Chondrocyte (in vitro differentiated cells): ENCODE data around the gene IPP. TPM values are rescaled to one million over a fixed set of nuclear protein-coding genes. Genes with fewer than 3 reads are reported as not detected.

Experiments
- DNase-seq: peaks from one replicate; pipeline ENCODE4 v3.0.0; 2021; ENCODE audit warnings: mixed read lengths, low spot score
- H3K27ac Mint-ChIP-seq: one replicate; pipeline ENCODE4 v1.8.0; 2021; ENCODE audit warnings: mild to moderate bottlenecking, moderate library complexity, mixed read lengths; ENCODE audit not compliant: unreplicated experiment
- H3K27me3 Mint-ChIP-seq: 2 replicates; pipeline ENCODE4 v1.8.0; 2021; ENCODE audit warnings: low read depth, mixed read lengths
- H3K36me3 Mint-ChIP-seq: 2 replicates; pipeline ENCODE4 v1.8.0; 2021; ENCODE audit warnings: low read depth, mixed read lengths
- H3K4me1 Mint-ChIP-seq: 2 replicates; pipeline ENCODE4 v1.8.0; 2021; ENCODE audit warnings: low read depth, mild to moderate bottlenecking, mixed read lengths
- H3K4me3 Mint-ChIP-seq: one replicate; pipeline ENCODE4 v1.8.0; 2021; ENCODE audit warnings: mild to moderate bottlenecking, moderate library complexity, mixed read lengths; ENCODE audit not compliant: unreplicated experiment
- H3K9me3 Mint-ChIP-seq: 2 replicates; pipeline ENCODE4 v1.8.0; 2021; ENCODE audit warnings: low read depth, mixed read lengths
- total RNA-seq: library from RNA; stranded (reverse); gene quantifications from 3 replicates; pipeline ENCODE4 v1.2.1, GENCODE V29; 2021
- TF ChIP-seq, protein P1 (sequence below): fragments of 200-600 bp; sonication (generic); IDR thresholded peaks from 2 replicates; pipeline ENCODE4 v1.5.0; 2021; ENCODE audit warnings: antibody characterized with exemption, mild to moderate bottlenecking, moderate library complexity

IPP gene
- total RNA-seq, 1 donor from 2014 or later = 20.4 TPM

DNA sequence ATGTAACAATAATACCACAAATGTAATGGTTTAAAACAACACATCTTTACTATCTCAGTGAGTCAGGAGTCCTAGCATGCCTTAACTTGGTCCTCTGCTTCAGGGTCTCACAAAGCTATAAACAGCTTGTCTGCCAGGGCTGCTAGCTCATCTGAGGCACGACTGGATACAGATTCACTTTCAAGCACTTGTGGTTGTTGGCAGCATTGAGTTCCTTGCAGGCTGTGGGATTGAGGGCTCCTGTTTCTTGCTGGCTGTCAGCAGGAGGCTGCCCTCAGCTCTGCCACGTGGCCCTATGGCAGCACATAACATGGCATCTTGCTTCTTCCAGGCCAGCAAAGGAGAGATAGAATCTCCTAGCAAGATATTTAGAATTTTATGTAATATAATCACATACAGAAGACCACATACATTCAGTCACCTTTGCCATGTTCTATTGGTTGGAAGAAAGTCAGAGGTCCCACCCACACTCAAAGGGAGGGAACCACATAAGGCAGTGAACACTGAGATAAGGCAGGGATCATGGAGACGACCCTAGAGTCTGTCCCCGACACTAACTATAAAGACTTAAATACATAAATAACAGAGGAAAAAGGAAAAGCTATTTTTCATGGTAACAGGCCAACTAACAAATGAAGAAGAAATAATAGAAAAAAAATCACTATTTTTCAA is 18.9 kb upstream of the IPP start:
- no peaks in the 10 kb centered on the region for H3K36me3 Mint-ChIP-seq
- H3K9me3 Mint-ChIP-seq = no peaks in the 10 kb centered on the region

GRCh38 chr1:45767035-45767434 is 16.6 kb upstream of the IPP start:
- Mint-ChIP-seq H3K27ac (no peak overlapping the region), H3K4me1 (peaks cover 18% of the 10 kb centered on the region), H3K27me3 (no peaks in the 10 kb centered on the region), H3K36me3 (no peaks in the 10 kb centered on the region), H3K9me3 (no peaks in the 10 kb centered on the region), H3K4me3 (no peak overlapping the region)
- no peak for DNase-seq
- TF ChIP-seq, protein P1, sequence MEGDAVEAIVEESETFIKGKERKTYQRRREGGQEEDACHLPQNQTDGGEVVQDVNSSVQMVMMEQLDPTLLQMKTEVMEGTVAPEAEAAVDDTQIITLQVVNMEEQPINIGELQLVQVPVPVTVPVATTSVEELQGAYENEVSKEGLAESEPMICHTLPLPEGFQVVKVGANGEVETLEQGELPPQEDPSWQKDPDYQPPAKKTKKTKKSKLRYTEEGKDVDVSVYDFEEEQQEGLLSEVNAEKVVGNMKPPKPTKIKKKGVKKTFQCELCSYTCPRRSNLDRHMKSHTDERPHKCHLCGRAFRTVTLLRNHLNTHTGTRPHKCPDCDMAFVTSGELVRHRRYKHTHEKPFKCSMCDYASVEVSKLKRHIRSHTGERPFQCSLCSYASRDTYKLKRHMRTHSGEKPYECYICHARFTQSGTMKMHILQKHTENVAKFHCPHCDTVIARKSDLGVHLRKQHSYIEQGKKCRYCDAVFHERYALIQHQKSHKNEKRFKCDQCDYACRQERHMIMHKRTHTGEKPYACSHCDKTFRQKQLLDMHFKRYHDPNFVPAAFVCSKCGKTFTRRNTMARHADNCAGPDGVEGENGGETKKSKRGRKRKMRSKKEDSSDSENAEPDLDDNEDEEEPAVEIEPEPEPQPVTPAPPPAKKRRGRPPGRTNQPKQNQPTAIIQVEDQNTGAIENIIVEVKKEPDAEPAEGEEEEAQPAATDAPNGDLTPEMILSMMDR = no peak

More for the DNA sequence above, 18.9 kb upstream of the IPP start:
- H3K4me3 Mint-ChIP-seq = no peak overlapping the region
- H3K27ac Mint-ChIP-seq = peak overlapping the region; percentile 77
- DNase-seq = no peak
- no peaks in the 10 kb centered on the region for H3K27me3 Mint-ChIP-seq
- H3K4me1 Mint-ChIP-seq = peaks cover 18% of the 10 kb centered on the region
- TF ChIP-seq, protein P1 = no peak

DNA sequence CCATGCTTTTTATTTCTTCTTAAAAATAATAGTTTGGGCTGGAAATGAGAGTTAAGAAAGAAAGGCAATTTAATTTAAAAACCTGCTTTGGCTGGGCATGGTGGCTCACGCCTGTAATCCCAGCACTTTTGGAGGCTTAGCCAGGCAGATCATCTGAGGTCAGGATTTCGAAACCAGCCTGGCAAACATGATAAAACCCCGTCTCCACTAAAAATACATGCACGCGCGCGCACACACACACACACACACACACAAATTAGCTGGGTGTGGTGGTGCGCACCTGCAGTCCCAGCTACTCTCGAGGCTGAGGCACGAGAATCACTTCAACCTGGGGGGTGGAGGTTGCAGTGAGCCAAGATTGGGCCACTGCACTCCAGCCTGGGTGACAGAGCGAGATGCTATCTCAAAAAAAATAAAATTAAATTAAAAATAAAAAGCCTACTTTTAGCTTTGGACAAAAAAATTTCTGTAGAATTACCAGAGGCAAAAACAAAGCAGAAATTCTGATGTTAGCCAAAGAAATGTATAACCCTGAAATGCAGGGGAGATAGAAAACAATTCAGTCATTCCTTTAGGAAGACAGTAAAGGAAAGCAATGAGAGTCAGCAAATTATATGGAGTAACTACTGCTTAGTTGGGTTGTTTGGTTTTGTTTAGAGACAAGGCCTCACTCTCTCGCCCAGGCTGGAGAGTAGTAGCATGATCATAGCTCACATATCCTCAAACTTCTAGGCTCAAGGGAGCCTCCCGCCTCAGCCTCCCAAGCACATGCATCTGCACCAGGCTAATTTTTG is 15.7 kb upstream of the IPP start:
- Mint-ChIP-seq H3K27me3 (no peaks in the 10 kb centered on the region), H3K27ac (no peak overlapping the region), H3K9me3 (no peaks in the 10 kb centered on the region), H3K4me3 (no peak overlapping the region), H3K36me3 (no peaks in the 10 kb centered on the region), H3K4me1 (peaks cover 18% of the 10 kb centered on the region)
- DNase-seq = no peak
- TF ChIP-seq, protein P1 = no peak

DNA sequence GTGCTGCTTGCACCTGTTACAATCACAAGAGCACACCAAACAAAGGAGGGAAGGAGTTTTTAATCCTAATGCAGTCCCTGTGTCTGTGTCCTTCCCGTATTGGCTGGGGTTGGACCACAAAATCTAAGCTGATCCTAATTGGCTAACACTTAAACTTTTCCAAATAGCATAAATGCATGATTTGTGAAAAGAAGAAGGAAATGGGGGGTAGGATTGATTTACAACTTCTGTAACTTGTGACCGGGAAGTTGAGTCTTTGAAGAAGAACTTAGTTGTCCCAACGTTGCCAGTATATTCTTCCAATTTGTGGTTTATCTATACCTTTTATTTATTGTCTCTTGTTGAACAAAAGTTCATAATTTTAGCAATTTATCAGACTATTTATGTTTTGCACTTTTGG is 11.8 kb upstream of the IPP start:
- Mint-ChIP-seq H3K9me3 (no peaks in the 10 kb centered on the region), H3K4me3 (no peak overlapping the region), H3K4me1 (peaks cover 4% of the 10 kb centered on the region), H3K27me3 (no peaks in the 10 kb centered on the region), H3K36me3 (no peaks in the 10 kb centered on the region), H3K27ac (no peak overlapping the region)
- TF ChIP-seq, protein P1 = no peak
- DNase-seq = no peak

DNA sequence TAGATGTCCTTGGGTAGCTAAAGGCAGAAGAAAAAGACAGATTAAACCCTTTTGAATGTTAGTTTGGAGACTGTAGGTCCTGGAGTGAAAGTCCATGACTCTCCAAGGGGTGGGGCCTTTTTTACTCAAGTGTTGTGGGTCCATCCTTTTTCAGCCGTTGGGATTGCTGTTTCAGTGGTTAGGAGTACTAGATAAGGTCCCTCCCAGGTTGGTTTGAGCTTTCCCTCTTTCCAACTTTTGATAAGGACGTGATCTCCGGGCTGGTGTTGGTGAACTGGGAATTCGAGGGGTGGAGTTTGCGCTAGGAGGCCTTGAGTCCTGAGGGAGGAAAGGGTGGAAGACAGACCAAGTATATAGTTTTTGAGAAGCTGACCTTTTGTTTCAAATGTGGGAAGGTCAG is 5.2 kb upstream of the IPP start:
- Mint-ChIP-seq H3K9me3 (peaks cover 5% of the 10 kb centered on the region), H3K27me3 (no peaks in the 10 kb centered on the region), H3K4me3 (no peak overlapping the region), H3K36me3 (no peaks in the 10 kb centered on the region), H3K27ac (no peak overlapping the region), H3K4me1 (peaks cover 9% of the 10 kb centered on the region)
- TF ChIP-seq, protein P1 = no peak
- DNase-seq = no peak
